Measurements from ENCODE around the gene MN1. TPM values are rescaled to one million over a fixed set of nuclear protein-coding genes. Genes with fewer than 3 reads are reported as not detected.

MN1 gene
- total and polyA plus RNA-seq, 2 donors, result 0.47 to 1.4 TPM

GRCh38 chr22:27791159-27791858 lies 10.2 kb downstream of the MN1 start:
- no peak for DNase-seq (ENCODE audit: low read depth in 6 of 9, low spot score in 9 of 9)
- no peak overlapping the region for H3K4me3 ChIP-seq (ENCODE audit: low read length in 2 of 2)
- no peaks in the 10 kb centered on the region for H3K4me1 ChIP-seq (ENCODE audit: control insufficient read depth in 2 of 2, insufficient read depth in 2 of 2, low read length in 2 of 2)
- no peak overlapping the region for H3K27ac ChIP-seq (ENCODE audit: low read depth in 1 of 2, low read length in 1 of 2)
- H3K27me3 ChIP-seq (ENCODE audit: control insufficient read depth in 2 of 2, insufficient read depth in 1 of 2, low read length in 1 of 2), result no peaks in the 10 kb centered on the region
- H3K36me3 ChIP-seq (ENCODE audit: control insufficient read depth in 2 of 2, insufficient read depth in 2 of 2, low read length in 1 of 2), result no peaks in the 10 kb centered on the region
- no peaks in the 10 kb centered on the region for H3K9me3 ChIP-seq (ENCODE audit: control insufficient read depth in 2 of 2, insufficient read depth in 1 of 2, low read length in 1 of 2)
- 94% methylated on average over 17 of the region's 17 CpGs for WGBS

- no peaks in the 10 kb centered on the region for H3K4me1 ChIP-seq (ENCODE audit: control insufficient read depth in 2 of 2, insufficient read depth in 2 of 2, low read length in 2 of 2)
- DNase-seq (ENCODE audit: low read depth in 6 of 9, low spot score in 9 of 9), result no peak
- no peaks in the 10 kb centered on the region for H3K9me3 ChIP-seq (ENCODE audit: control insufficient read depth in 2 of 2, insufficient read depth in 1 of 2, low read length in 1 of 2)
- no peaks in the 10 kb centered on the region for H3K36me3 ChIP-seq (ENCODE audit: control insufficient read depth in 2 of 2, insufficient read depth in 2 of 2, low read length in 1 of 2)
- 92% methylated on average over 25 of the region's 25 CpGs for WGBS
- H3K4me3 ChIP-seq (ENCODE audit: low read length in 2 of 2), result no peak overlapping the region
- no peak overlapping the region for H3K27ac ChIP-seq (ENCODE audit: low read depth in 1 of 2, low read length in 1 of 2)
- H3K27me3 ChIP-seq (ENCODE audit: control insufficient read depth in 2 of 2, insufficient read depth in 1 of 2, low read length in 1 of 2), result peaks cover 0 to 2% of the 10 kb centered on the region in 2 donors
Observed at GRCh38 chr22:27790376-27791158, 11.0 kb downstream of the MN1 start.

- WGBS, result 95% methylated on average over 20 of the region's 20 CpGs
- Histone ChIP-seq H3K27ac (ENCODE audit: low read depth in 1 of 2, low read length in 1 of 2) (no peak overlapping the region), H3K4me1 (ENCODE audit: control insufficient read depth in 2 of 2, insufficient read depth in 2 of 2, low read length in 2 of 2) (peaks cover 0 to 4% of the 10 kb centered on the region in 2 donors), H3K36me3 (ENCODE audit: control insufficient read depth in 2 of 2, insufficient read depth in 2 of 2, low read length in 1 of 2) (no peaks in the 10 kb centered on the region), H3K27me3 (ENCODE audit: control insufficient read depth in 2 of 2, insufficient read depth in 1 of 2, low read length in 1 of 2) (peaks cover 0 to 2% of the 10 kb centered on the region in 2 donors), H3K9me3 (ENCODE audit: control insufficient read depth in 2 of 2, insufficient read depth in 1 of 2, low read length in 1 of 2) (no peaks in the 10 kb centered on the region), H3K4me3 (ENCODE audit: low read length in 2 of 2) (no peak overlapping the region)
- no peak for DNase-seq (ENCODE audit: low read depth in 6 of 9, low spot score in 9 of 9)
Observed at GRCh38 chr22:27788500-27789288, 12.9 kb downstream of the MN1 start.

GRCh38 chr22:27786965-27787364 lies 14.6 kb downstream of the MN1 start:
- peaks cover 0 to 4% of the 10 kb centered on the region in 2 donors for H3K4me1 ChIP-seq (ENCODE audit: control insufficient read depth in 2 of 2, insufficient read depth in 2 of 2, low read length in 2 of 2)
- no peak overlapping the region for H3K4me3 ChIP-seq (ENCODE audit: low read length in 2 of 2)
- peaks cover 0 to 2% of the 10 kb centered on the region in 2 donors for H3K27me3 ChIP-seq (ENCODE audit: control insufficient read depth in 2 of 2, insufficient read depth in 1 of 2, low read length in 1 of 2)
- no peaks in the 10 kb centered on the region for H3K9me3 ChIP-seq (ENCODE audit: control insufficient read depth in 2 of 2, insufficient read depth in 1 of 2, low read length in 1 of 2)
- no peak for DNase-seq (ENCODE audit: low read depth in 6 of 9, low spot score in 9 of 9)
- H3K36me3 ChIP-seq (ENCODE audit: control insufficient read depth in 2 of 2, insufficient read depth in 2 of 2, low read length in 1 of 2), result no peaks in the 10 kb centered on the region
- H3K27ac ChIP-seq (ENCODE audit: low read depth in 1 of 2, low read length in 1 of 2), result no peak overlapping the region
- WGBS, result 97% methylated on average over 13 of the region's 13 CpGs

- H3K9me3 ChIP-seq (ENCODE audit: control insufficient read depth in 2 of 2, insufficient read depth in 1 of 2, low read length in 1 of 2), result no peaks in the 10 kb centered on the region
- peaks cover 0 to 4% of the 10 kb centered on the region in 2 donors for H3K4me1 ChIP-seq (ENCODE audit: control insufficient read depth in 2 of 2, insufficient read depth in 2 of 2, low read length in 2 of 2)
- H3K4me3 ChIP-seq (ENCODE audit: low read length in 2 of 2), result no peak overlapping the region
- H3K27ac ChIP-seq (ENCODE audit: low read depth in 1 of 2, low read length in 1 of 2), result no peak overlapping the region
- H3K27me3 ChIP-seq (ENCODE audit: control insufficient read depth in 2 of 2, insufficient read depth in 1 of 2, low read length in 1 of 2), result peaks cover 0 to 2% of the 10 kb centered on the region in 2 donors
- no peak for DNase-seq (ENCODE audit: low read depth in 6 of 9, low spot score in 9 of 9)
- 81% methylated on average over 14 of the region's 14 CpGs for WGBS
- H3K36me3 ChIP-seq (ENCODE audit: control insufficient read depth in 2 of 2, insufficient read depth in 2 of 2, low read length in 1 of 2), result no peaks in the 10 kb centered on the region
Observed at GRCh38 chr22:27786291-27786932, 15.1 kb downstream of the MN1 start.

GRCh38 chr22:27785831-27786230 lies 15.7 kb downstream of the MN1 start:
- Histone ChIP-seq H3K27ac (ENCODE audit: low read depth in 1 of 2, low read length in 1 of 2) (no peak overlapping the region), H3K9me3 (ENCODE audit: control insufficient read depth in 2 of 2, insufficient read depth in 1 of 2, low read length in 1 of 2) (no peaks in the 10 kb centered on the region), H3K27me3 (ENCODE audit: control insufficient read depth in 2 of 2, insufficient read depth in 1 of 2, low read length in 1 of 2) (peaks cover 0 to 2% of the 10 kb centered on the region in 2 donors), H3K36me3 (ENCODE audit: control insufficient read depth in 2 of 2, insufficient read depth in 2 of 2, low read length in 1 of 2) (no peaks in the 10 kb centered on the region), H3K4me1 (ENCODE audit: control insufficient read depth in 2 of 2, insufficient read depth in 2 of 2, low read length in 2 of 2) (peaks cover 0 to 4% of the 10 kb centered on the region in 2 donors), H3K4me3 (ENCODE audit: low read length in 2 of 2) (no peak overlapping the region)
- no peak for DNase-seq (ENCODE audit: low read depth in 6 of 9, low spot score in 9 of 9)
- 38% methylated on average over 12 of the region's 12 CpGs for whole genome bisulfite sequencing

GRCh38 chr22:27784120-27784475 lies 17.5 kb downstream of the MN1 start:
- H3K4me3 ChIP-seq (ENCODE audit: low read length in 2 of 2), result no peak overlapping the region
- no peaks in the 10 kb centered on the region for H3K36me3 ChIP-seq (ENCODE audit: control insufficient read depth in 2 of 2, insufficient read depth in 2 of 2, low read length in 1 of 2)
- peaks cover 0 to 4% of the 10 kb centered on the region in 2 donors for H3K4me1 ChIP-seq (ENCODE audit: control insufficient read depth in 2 of 2, insufficient read depth in 2 of 2, low read length in 2 of 2)
- no peak for DNase-seq (ENCODE audit: low read depth in 6 of 9, low spot score in 9 of 9)
- H3K27me3 ChIP-seq (ENCODE audit: control insufficient read depth in 2 of 2, insufficient read depth in 1 of 2, low read length in 1 of 2), result peaks cover 0 to 2% of the 10 kb centered on the region in 2 donors
- no peaks in the 10 kb centered on the region for H3K9me3 ChIP-seq (ENCODE audit: control insufficient read depth in 2 of 2, insufficient read depth in 1 of 2, low read length in 1 of 2)
- WGBS, result 96% methylated on average over 6 of the region's 6 CpGs
- no peak overlapping the region for H3K27ac ChIP-seq (ENCODE audit: low read depth in 1 of 2, low read length in 1 of 2)

- Histone ChIP-seq H3K36me3 (ENCODE audit: control insufficient read depth in 2 of 2, insufficient read depth in 2 of 2, low read length in 1 of 2) (no peaks in the 10 kb centered on the region), H3K27ac (ENCODE audit: low read depth in 1 of 2, low read length in 1 of 2) (no peak overlapping the region), H3K9me3 (ENCODE audit: control insufficient read depth in 2 of 2, insufficient read depth in 1 of 2, low read length in 1 of 2) (no peaks in the 10 kb centered on the region), H3K27me3 (ENCODE audit: control insufficient read depth in 2 of 2, insufficient read depth in 1 of 2, low read length in 1 of 2) (peaks cover 0 to 2% of the 10 kb centered on the region in 2 donors), H3K4me1 (ENCODE audit: control insufficient read depth in 2 of 2, insufficient read depth in 2 of 2, low read length in 2 of 2) (peaks cover 0 to 4% of the 10 kb centered on the region in 2 donors), H3K4me3 (ENCODE audit: low read length in 2 of 2) (no peak overlapping the region)
- DNase-seq (ENCODE audit: low read depth in 6 of 9, low spot score in 9 of 9), result no peak
- WGBS, result 92% methylated on average over 13 of the region's 13 CpGs
Observed at GRCh38 chr22:27783436-27784119, 18.0 kb downstream of the MN1 start.

Data from thymus (tissue), 11 donors.